GM23248 (cell line): ENCODE measurements around the gene THSD4.

Experiments used
- EZH2 ChIP-seq: fragments of 200-600 bp; sonication (generic); IDR thresholded peaks from 2 replicates; pipeline ENCODE4 v1.6.1; 2018; ENCODE audit warnings: antibody characterized with exemption, mild to moderate bottlenecking; ENCODE audit not compliant: insufficient read depth, poor library complexity, severe bottlenecking
- EZH2phosphoT487 ChIP-seq: fragments of 200-600 bp; sonication (generic); IDR thresholded peaks from 2 replicates; pipeline ENCODE4 v1.6.1; 2018; ENCODE audit warnings: antibody characterized with exemption, moderate library complexity, mild to moderate bottlenecking, low read depth; ENCODE audit not compliant: insufficient read depth

- TF ChIP-seq EZH2 (no peak), EZH2phosphoT487 (no peak)
Measured at GRCh38 chr15:71627188-71627587, 511.9 kb downstream of the THSD4 start.
